ENCODE data around the gene SNX18. TPM values are rescaled to one million over a fixed set of nuclear protein-coding genes. Genes with fewer than 3 reads are reported as not detected.

Gene SNX18
- total RNA-seq, 1 donor from 2014 or later, result 63.1 TPM

GRCh38 chr5:54515634-54516033, 1.9 kb upstream of the SNX18 start:
- TF ChIP-seq CTCF (IDR thresholded peaks at IDR 0.05) (no peak), POLR2AphosphoS5 (IDR thresholded peaks at IDR 0.05; ENCODE audit: insufficient read depth in 1 of 2, low read depth in 1 of 2) (no peak), POLR2A (IDR thresholded peaks at IDR 0.05) (no peak)
- intact Hi-C loops (cut with DNase I), result loop anchor here (2.0 to 10.0 kb wide), 3 partner anchors 239 to 347 kb away; no protein-coding TSS in a partner anchor
- H3K27me3 ChIP-seq, result no peaks in the 10 kb centered on the region
- DNase-seq (ENCODE audit: extremely low spot score in 2 of 2), result no peak
- no peak overlapping the region for H3K27ac ChIP-seq
- peaks cover 0 to 9% of the 10 kb centered on the region in 2 donors for H3K36me3 ChIP-seq
- no peaks in the 10 kb centered on the region for H3K9me3 ChIP-seq
- H3K4me3 ChIP-seq, result no peak overlapping the region
- H3K4me1 ChIP-seq, result peaks cover 14% of the 10 kb centered on the region

- TF ChIP-seq POLR2AphosphoS5 (IDR thresholded peaks at IDR 0.05; ENCODE audit: insufficient read depth in 1 of 2, low read depth in 1 of 2), result no peak
- TF ChIP-seq CTCF (IDR thresholded peaks at IDR 0.05), result no peak
- TF ChIP-seq POLR2A (IDR thresholded peaks at IDR 0.05), result no peak
- H3K4me1 ChIP-seq, result peaks cover 18% of the 10 kb centered on the region
- intact Hi-C loops (cut with DNase I), result loop anchor here (5.0 to 10.0 kb wide), 2 partner anchors 239 to 346 kb away; no protein-coding TSS in a partner anchor
- no peaks in the 10 kb centered on the region for H3K27me3 ChIP-seq
- no peak for DNase-seq (ENCODE audit: extremely low spot score in 2 of 2)
- H3K4me3 ChIP-seq, result no peak overlapping the region
- no peaks in the 10 kb centered on the region for H3K9me3 ChIP-seq
- peaks cover 0 to 9% of the 10 kb centered on the region in 2 donors for H3K36me3 ChIP-seq
- H3K27ac ChIP-seq, result no peak overlapping the region
These were observed 1.4 kb upstream of the SNX18 start for GRCh38 chr5:54516051-54516655.

- H3K4me3 ChIP-seq, result peak overlapping the region; percentile 78 to 93
- no peaks in the 10 kb centered on the region for H3K9me3 ChIP-seq
- H3K27me3 ChIP-seq, result no peaks in the 10 kb centered on the region
- H3K36me3 ChIP-seq, result peaks cover 0 to 9% of the 10 kb centered on the region in 2 donors
- no peak overlapping the region for H3K27ac ChIP-seq
- no peak for DNase-seq (ENCODE audit: extremely low spot score in 2 of 2)
- TF ChIP-seq POLR2A (IDR thresholded peaks at IDR 0.05) (no peak), CTCF (IDR thresholded peaks at IDR 0.05) (no peak), POLR2AphosphoS5 (IDR thresholded peaks at IDR 0.05; ENCODE audit: insufficient read depth in 1 of 2, low read depth in 1 of 2) (no peak)
- intact Hi-C loops (cut with DNase I), result loop anchor here (5.0 to 10.0 kb wide), 2 partner anchors 238 to 345 kb away; no protein-coding TSS in a partner anchor
- H3K4me1 ChIP-seq, result peaks cover 27% of the 10 kb centered on the region
These were observed 416 bp upstream of the SNX18 start for GRCh38 chr5:54517174-54517511.

- Histone ChIP-seq H3K9me3 (no peaks in the 10 kb centered on the region), H3K4me1 (peaks cover 36% of the 10 kb centered on the region), H3K27me3 (no peaks in the 10 kb centered on the region), H3K36me3 (peaks cover 0 to 9% of the 10 kb centered on the region in 2 donors), H3K4me3 (peak overlapping the region; percentile 78 to 93), H3K27ac (peak overlapping the region; percentile 96)
- DNase-seq (ENCODE audit: extremely low spot score in 2 of 2), result no peak
- TF ChIP-seq CTCF (IDR thresholded peaks at IDR 0.05), result no peak
- TF ChIP-seq POLR2AphosphoS5 (IDR thresholded peaks at IDR 0.05; ENCODE audit: insufficient read depth in 1 of 2, low read depth in 1 of 2), result no peak
- no peak for TF ChIP-seq POLR2A (IDR thresholded peaks at IDR 0.05)
- intact Hi-C loops (cut with DNase I), result loop anchor here (5.0 to 10.0 kb wide), 2 partner anchors 237 to 344 kb away; no protein-coding TSS in a partner anchor
These were observed 723 bp downstream of the SNX18 start for GRCh38 chr5:54518146-54518817.

Measured in vagina (tissue), 2 donors.